ENCODE data around the gene TTC27.

DNA sequence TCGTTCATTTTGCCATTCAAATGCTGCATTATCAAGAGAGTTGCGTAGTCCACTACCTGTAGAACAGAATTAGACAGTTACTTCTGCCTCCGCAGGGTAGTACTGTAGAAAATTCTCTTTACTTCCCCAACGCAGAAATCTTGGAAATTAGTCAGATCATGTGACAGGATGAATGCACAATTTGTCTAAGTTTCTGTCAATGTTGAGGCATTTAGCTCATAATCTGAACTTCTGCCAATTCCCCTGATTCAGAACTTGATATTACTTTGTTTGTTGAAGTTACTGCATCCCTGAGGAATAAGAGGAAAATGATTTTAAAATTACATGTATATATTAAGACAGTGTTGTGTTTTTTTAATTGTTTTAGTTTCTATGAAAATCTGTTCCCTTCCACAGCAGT lies 83.4 kb downstream of the TTC27 start:
- TF ChIP-seq, protein P1, sequence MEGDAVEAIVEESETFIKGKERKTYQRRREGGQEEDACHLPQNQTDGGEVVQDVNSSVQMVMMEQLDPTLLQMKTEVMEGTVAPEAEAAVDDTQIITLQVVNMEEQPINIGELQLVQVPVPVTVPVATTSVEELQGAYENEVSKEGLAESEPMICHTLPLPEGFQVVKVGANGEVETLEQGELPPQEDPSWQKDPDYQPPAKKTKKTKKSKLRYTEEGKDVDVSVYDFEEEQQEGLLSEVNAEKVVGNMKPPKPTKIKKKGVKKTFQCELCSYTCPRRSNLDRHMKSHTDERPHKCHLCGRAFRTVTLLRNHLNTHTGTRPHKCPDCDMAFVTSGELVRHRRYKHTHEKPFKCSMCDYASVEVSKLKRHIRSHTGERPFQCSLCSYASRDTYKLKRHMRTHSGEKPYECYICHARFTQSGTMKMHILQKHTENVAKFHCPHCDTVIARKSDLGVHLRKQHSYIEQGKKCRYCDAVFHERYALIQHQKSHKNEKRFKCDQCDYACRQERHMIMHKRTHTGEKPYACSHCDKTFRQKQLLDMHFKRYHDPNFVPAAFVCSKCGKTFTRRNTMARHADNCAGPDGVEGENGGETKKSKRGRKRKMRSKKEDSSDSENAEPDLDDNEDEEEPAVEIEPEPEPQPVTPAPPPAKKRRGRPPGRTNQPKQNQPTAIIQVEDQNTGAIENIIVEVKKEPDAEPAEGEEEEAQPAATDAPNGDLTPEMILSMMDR (CRISPR knock-in tag; IDR thresholded peaks at IDR 0.05): no peak
- TF ChIP-seq, protein P2, sequence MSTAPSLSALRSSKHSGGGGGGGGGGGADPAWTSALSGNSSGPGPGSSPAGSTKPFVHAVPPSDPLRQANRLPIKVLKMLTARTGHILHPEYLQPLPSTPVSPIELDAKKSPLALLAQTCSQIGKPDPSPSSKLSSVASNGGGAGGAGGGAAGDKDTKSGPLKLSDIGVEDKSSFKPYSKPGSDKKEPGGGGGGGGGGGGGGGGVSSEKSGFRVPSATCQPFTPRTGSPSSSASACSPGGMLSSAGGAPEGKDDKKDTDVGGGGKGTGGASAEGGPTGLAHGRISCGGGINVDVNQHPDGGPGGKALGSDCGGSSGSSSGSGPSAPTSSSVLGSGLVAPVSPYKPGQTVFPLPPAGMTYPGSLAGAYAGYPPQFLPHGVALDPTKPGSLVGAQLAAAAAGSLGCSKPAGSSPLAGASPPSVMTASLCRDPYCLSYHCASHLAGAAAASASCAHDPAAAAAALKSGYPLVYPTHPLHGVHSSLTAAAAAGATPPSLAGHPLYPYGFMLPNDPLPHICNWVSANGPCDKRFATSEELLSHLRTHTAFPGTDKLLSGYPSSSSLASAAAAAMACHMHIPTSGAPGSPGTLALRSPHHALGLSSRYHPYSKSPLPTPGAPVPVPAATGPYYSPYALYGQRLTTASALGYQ (CRISPR knock-in tag; IDR thresholded peaks at IDR 0.05): no peak
- TF ChIP-seq SRSF4 (IDR thresholded peaks at IDR 0.05; ENCODE audit: low read depth, low read length, poor library complexity, severe bottlenecking) (no peak), POLR2A (IDR thresholded peaks at IDR 0.05; ENCODE audit: insufficient read depth in 1 of 2, low read depth in 2 of 2, low read length in 2 of 2) (no peak), TBP (CRISPR knock-in tag; IDR thresholded peaks at IDR 0.05) (no peak), ZNF496 (CRISPR knock-in tag; IDR thresholded peaks at IDR 0.05; ENCODE audit: insufficient replicate concordance) (no peak), ZSCAN29 (CRISPR knock-in tag; conservative IDR thresholded peaks at IDR 0.05) (no peak), CBX5 (CRISPR knock-in tag; IDR thresholded peaks at IDR 0.05; ENCODE audit: borderline replicate concordance) (no peak), ZNF24 (IDR thresholded peaks at IDR 0.05) (no peak), IKZF4 (CRISPR knock-in tag; IDR thresholded peaks at IDR 0.05; ENCODE audit: borderline replicate concordance, low read depth, not compliant biosample characterization) (no peak), SIN3B (IDR thresholded peaks at IDR 0.05; ENCODE audit: low read length) (no peak), FOSL1 (CRISPR knock-in tag; IDR thresholded peaks at IDR 0.05; ENCODE audit: borderline replicate concordance) (no peak)
- TF ChIP-seq, protein P3, sequence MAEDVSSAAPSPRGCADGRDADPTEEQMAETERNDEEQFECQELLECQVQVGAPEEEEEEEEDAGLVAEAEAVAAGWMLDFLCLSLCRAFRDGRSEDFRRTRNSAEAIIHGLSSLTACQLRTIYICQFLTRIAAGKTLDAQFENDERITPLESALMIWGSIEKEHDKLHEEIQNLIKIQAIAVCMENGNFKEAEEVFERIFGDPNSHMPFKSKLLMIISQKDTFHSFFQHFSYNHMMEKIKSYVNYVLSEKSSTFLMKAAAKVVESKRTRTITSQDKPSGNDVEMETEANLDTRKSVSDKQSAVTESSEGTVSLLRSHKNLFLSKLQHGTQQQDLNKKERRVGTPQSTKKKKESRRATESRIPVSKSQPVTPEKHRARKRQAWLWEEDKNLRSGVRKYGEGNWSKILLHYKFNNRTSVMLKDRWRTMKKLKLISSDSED (CRISPR knock-in tag; IDR thresholded peaks at IDR 0.05): no peak

All from HepG2 (cell line).